ENCODE data around the gene FRYL. TPM values are rescaled to one million over a fixed set of nuclear protein-coding genes. Genes with fewer than 3 reads are reported as not detected.
"Not testable (repeated sequence)": the region's sequence is repeated elsewhere in the genome, so short reads cannot be mapped to it uniquely, and the experiment has no call there.

FRYL gene
- total RNA-seq, 1 donor from 2014 or later = 30.8 TPM

GRCh38 chr4:48641401-48641800, 138.7 kb downstream of the FRYL start:
- Mint-ChIP-seq H3K27ac (ENCODE audit: unreplicated experiment) (no peak overlapping the region), H3K9me3 (ENCODE audit: low read depth) (no peaks in the 10 kb centered on the region), H3K4me1 (ENCODE audit: low read depth) (peaks cover 38% of the 10 kb centered on the region), H3K36me3 (ENCODE audit: low read depth) (no peaks in the 10 kb centered on the region), H3K4me3 (ENCODE audit: unreplicated experiment) (no peak overlapping the region), H3K27me3 (ENCODE audit: low read depth) (no peaks in the 10 kb centered on the region)
- no peak for DNase-seq (ENCODE audit: low spot score)
- no peak for TF ChIP-seq CTCF (IDR thresholded peaks at IDR 0.05)

GRCh38 chr4:48640699-48641098, 139.4 kb downstream of the FRYL start:
- Mint-ChIP-seq H3K27ac (ENCODE audit: unreplicated experiment) (no peak overlapping the region), H3K36me3 (ENCODE audit: low read depth) (no peaks in the 10 kb centered on the region), H3K4me1 (ENCODE audit: low read depth) (peaks cover 38% of the 10 kb centered on the region), H3K9me3 (ENCODE audit: low read depth) (no peaks in the 10 kb centered on the region), H3K27me3 (ENCODE audit: low read depth) (no peaks in the 10 kb centered on the region), H3K4me3 (ENCODE audit: unreplicated experiment) (no peak overlapping the region)
- DNase-seq (ENCODE audit: low spot score) = no peak
- no peak for TF ChIP-seq CTCF (IDR thresholded peaks at IDR 0.05)

GRCh38 chr4:48640225-48640624, 139.9 kb downstream of the FRYL start:
- no peak for DNase-seq (ENCODE audit: low spot score)

GRCh38 chr4:48639807-48640206, 140.3 kb downstream of the FRYL start:
- no peak for TF ChIP-seq CTCF (IDR thresholded peaks at IDR 0.05)
- H3K4me3 Mint-ChIP-seq (ENCODE audit: unreplicated experiment) = no peak overlapping the region

More at GRCh38 chr4:48640225-48640624, 139.9 kb downstream of the FRYL start:
- H3K27ac Mint-ChIP-seq (ENCODE audit: unreplicated experiment) = no peak overlapping the region
- H3K27me3 Mint-ChIP-seq (ENCODE audit: low read depth) = no peaks in the 10 kb centered on the region
- no peaks in the 10 kb centered on the region for H3K36me3 Mint-ChIP-seq (ENCODE audit: low read depth)
- no peaks in the 10 kb centered on the region for H3K9me3 Mint-ChIP-seq (ENCODE audit: low read depth)
- H3K4me3 Mint-ChIP-seq (ENCODE audit: unreplicated experiment) = no peak overlapping the region
- H3K4me1 Mint-ChIP-seq (ENCODE audit: low read depth) = peaks cover 33% of the 10 kb centered on the region
- TF ChIP-seq CTCF (IDR thresholded peaks at IDR 0.05) = no peak

GRCh38 chr4:48638586-48638985, 141.5 kb downstream of the FRYL start:
- H3K27me3 Mint-ChIP-seq (ENCODE audit: low read depth); H3K36me3 Mint-ChIP-seq (ENCODE audit: low read depth); H3K9me3 Mint-ChIP-seq (ENCODE audit: low read depth); H3K27ac Mint-ChIP-seq (ENCODE audit: unreplicated experiment); H3K4me3 Mint-ChIP-seq (ENCODE audit: unreplicated experiment); DNase-seq (ENCODE audit: low spot score): not testable (repeated sequence)
- H3K4me1 Mint-ChIP-seq (ENCODE audit: low read depth) = peaks cover 32% of the 10 kb centered on the region

More at GRCh38 chr4:48639807-48640206, 140.3 kb downstream of the FRYL start:
- Mint-ChIP-seq H3K27me3 (ENCODE audit: low read depth) (no peaks in the 10 kb centered on the region), H3K36me3 (ENCODE audit: low read depth) (no peaks in the 10 kb centered on the region), H3K4me1 (ENCODE audit: low read depth) (peaks cover 32% of the 10 kb centered on the region), H3K9me3 (ENCODE audit: low read depth) (no peaks in the 10 kb centered on the region), H3K27ac (ENCODE audit: unreplicated experiment) (no peak overlapping the region)
- DNase-seq (ENCODE audit: low spot score) = no peak

GRCh38 chr4:48636911-48637310, 143.2 kb downstream of the FRYL start:
- H3K27me3 Mint-ChIP-seq (ENCODE audit: low read depth) = no peaks in the 10 kb centered on the region
- no peak overlapping the region for H3K27ac Mint-ChIP-seq (ENCODE audit: unreplicated experiment)
- DNase-seq (ENCODE audit: low spot score) = no peak
- peaks cover 18% of the 10 kb centered on the region for H3K4me1 Mint-ChIP-seq (ENCODE audit: low read depth)
- H3K4me3 Mint-ChIP-seq (ENCODE audit: unreplicated experiment) = no peak overlapping the region
- no peaks in the 10 kb centered on the region for H3K9me3 Mint-ChIP-seq (ENCODE audit: low read depth)
- no peak for TF ChIP-seq CTCF (IDR thresholded peaks at IDR 0.05)
- no peaks in the 10 kb centered on the region for H3K36me3 Mint-ChIP-seq (ENCODE audit: low read depth)

All from chondrocyte (in vitro differentiated cells).